DND-41 (cell line): Measurements from ENCODE around the gene AHNAK.

Source experiments
- ATAC-seq: fragments of 200-7000 bp; cut with Tn5 transposase; 3 replicates; pipeline ENCODE4 v1.9.1; 2021; ENCODE audit warnings: low read depth; ENCODE audit not compliant: insufficient read depth
- DNase-seq: peaks from one replicate; pipeline ENCODE4 v3.0.0-alpha.2; 2020
- H2AFZ ChIP-seq: 2 replicates; pipeline ENCODE4 v1.6.0; 2012; ENCODE audit warnings: low read depth, low read length
- H3K27ac ChIP-seq: 2 replicates; pipeline ENCODE4 v1.5.1; 2012; ENCODE audit warnings: low read length, inconsistent platforms
- H3K27me3 ChIP-seq: fragments of 200-600 bp; sonication (generic); 2 replicates; pipeline ENCODE4 v1.6.0; 2012; ENCODE audit warnings: low read length, mild to moderate bottlenecking, inconsistent platforms; ENCODE audit not compliant: insufficient read depth, poor library complexity
- H3K36me3 ChIP-seq: 2 replicates; pipeline ENCODE4 v1.5.1; 2012; ENCODE audit warnings: low read length, inconsistent platforms; ENCODE audit not compliant: insufficient read depth
- H3K4me1 ChIP-seq: 2 replicates; pipeline ENCODE4 v1.5.1; 2012; ENCODE audit warnings: mild to moderate bottlenecking, low read length; ENCODE audit not compliant: insufficient read depth
- H3K4me2 ChIP-seq: 2 replicates; pipeline ENCODE4 v1.6.0; 2012; ENCODE audit warnings: mild to moderate bottlenecking, moderate library complexity, low read length, inconsistent platforms; ENCODE audit not compliant: insufficient read depth
- H3K4me3 ChIP-seq, 2 experiments: fragments of 200-600 bp in 1 of 2; shearing (Covaris generic) in 1 of 2; 2 replicates each; pipeline ENCODE4 v1.5.1; 2012 to 2016; ENCODE audit warnings: inconsistent platforms in 2 of 2, low read length in 2 of 2, mild to moderate bottlenecking in 2 of 2, low read depth in 1 of 2, moderate library complexity in 1 of 2
- H3K79me2 ChIP-seq: 2 replicates; pipeline ENCODE4 v1.6.0; 2012; ENCODE audit warnings: low read length, inconsistent platforms; ENCODE audit not compliant: insufficient read depth
- H3K9ac ChIP-seq: 2 replicates; pipeline ENCODE4 v1.6.0; 2012; ENCODE audit warnings: low read depth, mild to moderate bottlenecking, inconsistent platforms, low read length, moderate library complexity
- H3K9me3 ChIP-seq: 2 replicates; pipeline ENCODE4 v1.5.1; 2012; ENCODE audit warnings: low read length, moderate library complexity, mild to moderate bottlenecking, inconsistent platforms; ENCODE audit not compliant: insufficient read depth, severe bottlenecking
- H4K20me1 ChIP-seq: 2 replicates; pipeline ENCODE4 v1.6.0; 2012; ENCODE audit warnings: low read length; ENCODE audit not compliant: insufficient read depth
- CTCF ChIP-seq: IDR thresholded peaks from 2 replicates; pipeline ENCODE4 v1.5.1; 2012; ENCODE audit warnings: borderline replicate concordance, low read length, moderate library complexity, mild to moderate bottlenecking; ENCODE audit not compliant: poor library complexity, severe bottlenecking; ENCODE audit errors: extremely low read depth
- EZH2 ChIP-seq: IDR thresholded peaks from 3 replicates; pipeline ENCODE4 v1.6.1; 2012; ENCODE audit warnings: borderline replicate concordance, low read depth, mild to moderate bottlenecking, moderate library complexity, low read length, inconsistent platforms; ENCODE audit not compliant: severe bottlenecking

The AHNAK gene

GRCh38 chr11:62458212-62459002, 88.2 kb downstream of the AHNAK start:
- H3K9ac ChIP-seq: no peak overlapping the region
- H3K79me2 ChIP-seq: no peaks in the 10 kb centered on the region
- TF ChIP-seq CTCF (no peak), EZH2 (no peak)
- H3K9me3 ChIP-seq: no peaks in the 10 kb centered on the region
- no peaks in the 10 kb centered on the region for H3K4me1 ChIP-seq
- no peak for DNase-seq
- H2AFZ ChIP-seq: no peak overlapping the region
- no peaks in the 10 kb centered on the region for H4K20me1 ChIP-seq
- ATAC-seq: no peak
- H3K4me2 ChIP-seq: no peak overlapping the region
- peaks cover 9% of the 10 kb centered on the region for H3K27me3 ChIP-seq
- no peak overlapping the region for H3K4me3 ChIP-seq
- H3K27ac ChIP-seq: no peak overlapping the region
- H3K36me3 ChIP-seq: no peaks in the 10 kb centered on the region

- Histone ChIP-seq H3K4me3 (no peak overlapping the region), H3K27me3 (peaks cover 4% of the 10 kb centered on the region), H3K27ac (no peak overlapping the region), H3K79me2 (no peaks in the 10 kb centered on the region), H3K9me3 (no peaks in the 10 kb centered on the region), H3K9ac (no peak overlapping the region), H3K4me2 (no peak overlapping the region), H4K20me1 (no peaks in the 10 kb centered on the region), H3K36me3 (no peaks in the 10 kb centered on the region), H2AFZ (no peak overlapping the region), H3K4me1 (no peaks in the 10 kb centered on the region)
- TF ChIP-seq CTCF (no peak), EZH2 (no peak)
- ATAC-seq (no peak), DNase-seq (no peak)
These were observed 89.1 kb downstream of the AHNAK start for GRCh38 chr11:62457478-62457877.

- ATAC-seq: no peak
- no peaks in the 10 kb centered on the region for H3K79me2 ChIP-seq
- H3K27ac ChIP-seq: no peak overlapping the region
- no peak for DNase-seq
- H3K9me3 ChIP-seq: no peaks in the 10 kb centered on the region
- TF ChIP-seq EZH2 (no peak), CTCF (no peak)
- no peaks in the 10 kb centered on the region for H3K36me3 ChIP-seq
- H3K4me1 ChIP-seq: no peaks in the 10 kb centered on the region
- no peak overlapping the region for H3K4me3 ChIP-seq
- no peaks in the 10 kb centered on the region for H4K20me1 ChIP-seq
- no peak overlapping the region for H3K4me2 ChIP-seq
- H2AFZ ChIP-seq: no peak overlapping the region
- H3K9ac ChIP-seq: no peak overlapping the region
- H3K27me3 ChIP-seq: peaks cover 4% of the 10 kb centered on the region
These were observed 90.0 kb downstream of the AHNAK start for GRCh38 chr11:62456630-62457029.
